Neutrophil (primary cell): ENCODE measurements around the gene EXOC6.

Experiments
- H3K27ac ChIP-seq: fragments of 200-600 bp; sonication (generic); 2 replicates; pipeline ENCODE4 v1.5.1; 2016; ENCODE audit warnings: mild to moderate bottlenecking, moderate library complexity
- H3K27me3 ChIP-seq: fragments of 200-600 bp; sonication (generic); 2 replicates; pipeline ENCODE4 v1.6.0; 2016; ENCODE audit warnings: mild to moderate bottlenecking
- H3K36me3 ChIP-seq: fragments of 200-600 bp; sonication (generic); 2 replicates; pipeline ENCODE4 v1.5.1; 2017
- H3K4me1 ChIP-seq, 2 experiments: fragments of 200-600 bp in 1 of 2; sonication (generic) in 1 of 2; 1 replicate in 1 of 2; 2 replicates in 1 of 2; pipeline versions ENCODE4 v1.5.1 to v1.6.1; 2013 to 2016; ENCODE audit warnings: low read depth in 1 of 2, low read length in 1 of 2, mild to moderate bottlenecking in 1 of 2, moderate library complexity in 1 of 2; ENCODE audit not compliant: control insufficient read depth in 1 of 2, insufficient read depth in 1 of 2
- H3K4me3 ChIP-seq, 2 experiments: fragments of 200-600 bp in 1 of 2; sonication (generic) in 1 of 2; 1 replicate in 1 of 2; 2 replicates in 1 of 2; pipeline ENCODE4 v1.5.1; 2013 to 2016; ENCODE audit warnings: low read depth in 1 of 2, low read length in 1 of 2, mild to moderate bottlenecking in 1 of 2, moderate library complexity in 1 of 2
- H3K9me3 ChIP-seq: fragments of 200-600 bp; sonication (generic); 2 replicates; pipeline ENCODE4 v1.5.1; 2016
- TF ChIP-seq, protein P1 (sequence below): fragments of 200-600 bp; sonication (generic); IDR thresholded peaks from 2 replicates; pipeline ENCODE4 v1.5.1; 2016; ENCODE audit warnings: antibody characterized with exemption

Gene EXOC6

DNA sequence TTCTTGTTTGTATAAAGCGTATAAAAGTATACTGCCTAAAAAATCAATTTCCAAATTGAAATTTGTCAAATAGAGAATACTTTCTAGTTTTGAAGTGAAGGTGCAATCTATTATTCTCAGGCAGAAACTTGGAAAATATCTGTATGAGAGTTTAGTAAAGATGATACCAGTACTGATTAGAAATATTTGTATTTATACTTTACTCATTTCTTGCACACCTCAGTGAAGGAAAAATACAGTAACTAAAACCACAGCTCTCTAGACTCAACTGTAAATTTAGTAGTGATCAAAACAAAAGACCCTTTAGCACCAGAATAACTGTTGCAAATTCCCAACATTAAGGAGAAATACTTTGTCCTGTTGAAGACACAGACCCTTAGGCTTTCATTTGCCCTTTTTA lies 140.9 kb downstream of the EXOC6 start:
- Histone ChIP-seq H3K4me1 (no peaks in the 10 kb centered on the region), H3K36me3 (no peaks in the 10 kb centered on the region), H3K27me3 (no peaks in the 10 kb centered on the region), H3K4me3 (no peak overlapping the region), H3K27ac (no peak overlapping the region), H3K9me3 (no peaks in the 10 kb centered on the region)
- TF ChIP-seq, protein P1, sequence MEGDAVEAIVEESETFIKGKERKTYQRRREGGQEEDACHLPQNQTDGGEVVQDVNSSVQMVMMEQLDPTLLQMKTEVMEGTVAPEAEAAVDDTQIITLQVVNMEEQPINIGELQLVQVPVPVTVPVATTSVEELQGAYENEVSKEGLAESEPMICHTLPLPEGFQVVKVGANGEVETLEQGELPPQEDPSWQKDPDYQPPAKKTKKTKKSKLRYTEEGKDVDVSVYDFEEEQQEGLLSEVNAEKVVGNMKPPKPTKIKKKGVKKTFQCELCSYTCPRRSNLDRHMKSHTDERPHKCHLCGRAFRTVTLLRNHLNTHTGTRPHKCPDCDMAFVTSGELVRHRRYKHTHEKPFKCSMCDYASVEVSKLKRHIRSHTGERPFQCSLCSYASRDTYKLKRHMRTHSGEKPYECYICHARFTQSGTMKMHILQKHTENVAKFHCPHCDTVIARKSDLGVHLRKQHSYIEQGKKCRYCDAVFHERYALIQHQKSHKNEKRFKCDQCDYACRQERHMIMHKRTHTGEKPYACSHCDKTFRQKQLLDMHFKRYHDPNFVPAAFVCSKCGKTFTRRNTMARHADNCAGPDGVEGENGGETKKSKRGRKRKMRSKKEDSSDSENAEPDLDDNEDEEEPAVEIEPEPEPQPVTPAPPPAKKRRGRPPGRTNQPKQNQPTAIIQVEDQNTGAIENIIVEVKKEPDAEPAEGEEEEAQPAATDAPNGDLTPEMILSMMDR: no peak

DNA sequence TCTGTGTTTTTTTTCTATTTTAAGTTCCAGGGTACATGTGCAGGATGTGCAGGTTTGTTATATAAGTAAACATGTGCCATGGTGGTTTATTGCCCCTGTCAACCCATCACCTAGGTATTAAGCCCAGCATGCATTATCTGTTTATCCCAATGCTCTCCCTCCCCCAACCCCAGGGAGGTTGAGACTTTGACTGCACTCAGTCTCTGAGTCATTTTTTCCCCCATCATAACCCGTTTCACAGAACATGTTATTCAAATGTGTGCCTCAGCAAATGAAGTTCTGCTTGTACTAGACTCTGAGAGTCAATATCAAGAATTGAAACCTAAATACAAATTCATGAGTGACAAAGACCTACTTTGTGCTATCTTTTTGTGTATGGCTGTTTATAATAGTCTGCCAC lies 142.3 kb downstream of the EXOC6 start:
- no peak overlapping the region for H3K27ac ChIP-seq

DNA sequence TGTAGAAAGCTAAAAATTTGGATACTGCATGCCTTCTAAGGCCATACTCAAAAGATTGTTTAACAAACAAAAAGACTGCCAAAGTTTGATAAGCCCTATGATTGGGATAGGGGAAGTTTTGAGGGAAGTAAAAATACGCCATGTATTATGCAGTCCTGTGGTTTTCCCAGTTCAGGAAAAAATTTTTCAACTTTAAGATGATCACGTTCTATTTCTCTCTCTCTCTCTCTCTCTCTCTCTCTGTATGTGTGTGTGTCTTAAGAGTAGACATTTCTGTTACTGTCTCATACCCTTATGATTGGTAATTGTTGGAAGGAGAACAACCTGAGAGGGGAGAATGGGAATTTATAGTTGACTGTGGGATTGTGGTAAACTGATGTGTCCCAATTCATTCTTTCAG lies 143.2 kb downstream of the EXOC6 start:
- no peaks in the 10 kb centered on the region for H3K36me3 ChIP-seq
- H3K4me1 ChIP-seq: no peaks in the 10 kb centered on the region
- no peaks in the 10 kb centered on the region for H3K9me3 ChIP-seq
- TF ChIP-seq, protein P1: no peak
- no peak overlapping the region for H3K27ac ChIP-seq
- H3K4me3 ChIP-seq: no peak overlapping the region
- H3K27me3 ChIP-seq: no peaks in the 10 kb centered on the region

More for the DNA sequence above, 142.3 kb downstream of the EXOC6 start:
- Histone ChIP-seq H3K36me3 (no peaks in the 10 kb centered on the region), H3K27me3 (no peaks in the 10 kb centered on the region), H3K4me1 (no peaks in the 10 kb centered on the region), H3K4me3 (no peak overlapping the region), H3K9me3 (no peaks in the 10 kb centered on the region)
- TF ChIP-seq, protein P1: no peak

DNA sequence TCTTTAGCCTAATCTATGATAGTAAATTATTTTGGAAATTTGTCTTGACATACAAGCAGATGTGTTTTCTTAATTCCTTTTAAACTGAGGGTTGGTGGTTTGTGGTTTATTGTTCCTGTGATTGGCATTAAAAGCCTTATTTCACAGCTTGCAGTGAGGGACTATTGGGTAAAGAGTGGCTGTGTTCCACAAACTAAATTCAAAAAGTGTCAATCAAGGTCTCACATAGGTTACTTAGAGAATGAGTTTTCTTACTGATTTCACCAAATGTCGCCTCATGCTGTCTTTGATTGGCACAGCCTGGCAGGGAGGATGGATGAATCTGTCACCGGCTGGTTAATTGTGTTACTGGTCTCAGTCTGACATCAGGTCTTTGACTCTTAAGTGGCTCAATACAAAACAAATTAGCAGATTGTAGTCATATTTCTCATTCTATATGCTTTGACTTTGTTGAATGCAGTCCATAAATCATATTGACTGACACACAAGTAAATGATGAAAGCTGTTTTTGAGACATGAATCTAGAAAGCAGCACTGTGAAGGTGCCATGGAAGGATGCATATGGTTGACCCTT lies 145.5 kb downstream of the EXOC6 start:
- H3K9me3 ChIP-seq: no peaks in the 10 kb centered on the region
- no peaks in the 10 kb centered on the region for H3K27me3 ChIP-seq
- TF ChIP-seq, protein P1: no peak
- no peak overlapping the region for H3K27ac ChIP-seq
- H3K4me3 ChIP-seq: no peak overlapping the region
- H3K4me1 ChIP-seq: no peaks in the 10 kb centered on the region
- H3K36me3 ChIP-seq: peaks cover 9% of the 10 kb centered on the region

DNA sequence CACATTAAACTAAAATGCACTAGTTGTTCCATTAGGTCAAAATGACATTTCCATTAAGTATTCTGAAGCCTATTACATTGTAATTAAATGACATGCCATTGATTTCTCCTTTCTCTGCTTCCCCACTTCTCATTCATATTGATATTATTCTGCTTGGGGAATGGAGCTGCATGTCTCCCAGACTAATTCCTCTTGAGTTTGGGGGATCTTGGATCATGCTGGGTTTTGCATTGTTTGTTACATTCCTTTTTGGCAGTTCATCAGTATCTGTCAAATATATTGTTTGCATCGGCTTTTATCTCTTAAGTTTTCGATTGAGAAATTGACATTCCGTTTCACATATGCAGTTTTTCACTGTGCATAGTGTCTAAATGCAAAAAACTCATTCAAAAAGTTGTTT lies 147.2 kb downstream of the EXOC6 start:
- TF ChIP-seq, protein P1: no peak
- H3K4me1 ChIP-seq: no peaks in the 10 kb centered on the region
- no peaks in the 10 kb centered on the region for H3K27me3 ChIP-seq
- H3K27ac ChIP-seq: no peak overlapping the region
- peaks cover 18% of the 10 kb centered on the region for H3K36me3 ChIP-seq
- no peak overlapping the region for H3K4me3 ChIP-seq
- H3K9me3 ChIP-seq: no peaks in the 10 kb centered on the region

DNA sequence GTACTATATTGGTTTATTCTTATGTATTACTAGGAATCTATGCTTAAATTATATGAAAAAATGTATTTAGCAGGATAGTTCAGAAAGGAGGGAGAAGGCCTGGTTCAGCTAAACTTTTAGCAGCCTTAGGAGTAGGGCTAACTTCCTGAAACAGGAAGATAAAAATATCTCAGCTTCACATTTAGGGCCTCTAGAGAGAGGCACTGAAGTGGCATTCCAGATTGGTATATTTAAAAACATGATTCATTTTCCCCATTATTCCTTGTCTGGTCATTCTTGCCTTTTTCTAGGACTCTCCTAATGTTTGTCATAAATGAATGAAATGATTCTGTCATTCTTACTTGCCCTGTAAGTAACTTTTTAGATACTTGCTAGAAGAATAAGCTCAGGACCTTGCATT lies 149.3 kb downstream of the EXOC6 start:
- TF ChIP-seq, protein P1: no peak
- H3K27ac ChIP-seq: no peak overlapping the region
- no peaks in the 10 kb centered on the region for H3K27me3 ChIP-seq

More for the DNA sequence above, 149.3 kb downstream of the EXOC6 start:
- Histone ChIP-seq H3K4me3 (no peak overlapping the region), H3K36me3 (peaks cover 29% of the 10 kb centered on the region), H3K9me3 (no peaks in the 10 kb centered on the region), H3K4me1 (no peaks in the 10 kb centered on the region)
